ENCODE measurements around the gene ADSL.

DNA sequence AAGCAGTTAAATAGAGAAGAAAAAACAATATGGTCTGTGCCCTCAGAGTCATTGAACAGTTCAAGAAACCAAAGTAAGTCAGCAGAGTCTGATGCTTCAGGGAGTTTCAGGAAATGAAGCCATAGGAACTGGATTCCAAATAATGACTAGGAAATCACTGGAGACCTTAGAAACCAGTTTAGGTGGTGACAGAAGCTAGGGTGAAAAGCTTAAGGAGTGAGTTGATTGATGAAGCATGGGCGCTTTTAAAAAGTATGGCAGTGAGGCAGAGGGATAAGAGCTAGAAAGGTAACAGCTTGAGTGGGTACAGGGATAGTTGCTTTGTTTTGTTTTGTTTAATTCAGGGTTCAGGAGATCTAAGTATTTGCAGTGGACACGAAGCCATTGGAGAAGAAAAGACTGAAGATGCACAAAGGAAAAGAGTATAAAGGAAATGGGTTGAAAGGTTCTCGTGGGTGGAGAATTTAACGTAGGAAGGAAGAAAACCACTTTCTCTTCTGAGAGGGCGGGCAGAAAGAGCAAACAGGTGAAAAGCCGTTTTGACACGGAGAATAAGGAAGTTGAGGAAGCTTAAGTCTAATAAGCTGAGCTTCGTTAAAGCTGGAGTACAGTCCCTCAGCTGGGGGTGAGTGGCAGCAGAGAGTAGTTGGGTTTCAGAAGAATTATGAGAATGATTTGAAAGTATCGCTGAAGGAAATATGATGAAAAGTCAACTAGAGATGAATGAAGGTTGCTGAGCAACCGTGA lies 38.9 kb downstream of the ADSL start:
- TF ChIP-seq, protein P1, sequence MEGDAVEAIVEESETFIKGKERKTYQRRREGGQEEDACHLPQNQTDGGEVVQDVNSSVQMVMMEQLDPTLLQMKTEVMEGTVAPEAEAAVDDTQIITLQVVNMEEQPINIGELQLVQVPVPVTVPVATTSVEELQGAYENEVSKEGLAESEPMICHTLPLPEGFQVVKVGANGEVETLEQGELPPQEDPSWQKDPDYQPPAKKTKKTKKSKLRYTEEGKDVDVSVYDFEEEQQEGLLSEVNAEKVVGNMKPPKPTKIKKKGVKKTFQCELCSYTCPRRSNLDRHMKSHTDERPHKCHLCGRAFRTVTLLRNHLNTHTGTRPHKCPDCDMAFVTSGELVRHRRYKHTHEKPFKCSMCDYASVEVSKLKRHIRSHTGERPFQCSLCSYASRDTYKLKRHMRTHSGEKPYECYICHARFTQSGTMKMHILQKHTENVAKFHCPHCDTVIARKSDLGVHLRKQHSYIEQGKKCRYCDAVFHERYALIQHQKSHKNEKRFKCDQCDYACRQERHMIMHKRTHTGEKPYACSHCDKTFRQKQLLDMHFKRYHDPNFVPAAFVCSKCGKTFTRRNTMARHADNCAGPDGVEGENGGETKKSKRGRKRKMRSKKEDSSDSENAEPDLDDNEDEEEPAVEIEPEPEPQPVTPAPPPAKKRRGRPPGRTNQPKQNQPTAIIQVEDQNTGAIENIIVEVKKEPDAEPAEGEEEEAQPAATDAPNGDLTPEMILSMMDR (IDR thresholded peaks at IDR 0.05) = no peak
- TF ChIP-seq POLR2AphosphoS5 (IDR thresholded peaks at IDR 0.05) (no peak), POLR2A (IDR thresholded peaks at IDR 0.05) (no peak)
